COR-L47 (cell line): Measurements from ENCODE around the gene SEMA5B.
A peak's percentile ranks its signal among the peaks of the same experiment; 100 is the strongest.

Experiments used
- DNase-seq: peaks from one replicate; lab custom pipeline; 2025; lab: John Stamatoyannopoulos, UW

The SEMA5B gene, protein sequence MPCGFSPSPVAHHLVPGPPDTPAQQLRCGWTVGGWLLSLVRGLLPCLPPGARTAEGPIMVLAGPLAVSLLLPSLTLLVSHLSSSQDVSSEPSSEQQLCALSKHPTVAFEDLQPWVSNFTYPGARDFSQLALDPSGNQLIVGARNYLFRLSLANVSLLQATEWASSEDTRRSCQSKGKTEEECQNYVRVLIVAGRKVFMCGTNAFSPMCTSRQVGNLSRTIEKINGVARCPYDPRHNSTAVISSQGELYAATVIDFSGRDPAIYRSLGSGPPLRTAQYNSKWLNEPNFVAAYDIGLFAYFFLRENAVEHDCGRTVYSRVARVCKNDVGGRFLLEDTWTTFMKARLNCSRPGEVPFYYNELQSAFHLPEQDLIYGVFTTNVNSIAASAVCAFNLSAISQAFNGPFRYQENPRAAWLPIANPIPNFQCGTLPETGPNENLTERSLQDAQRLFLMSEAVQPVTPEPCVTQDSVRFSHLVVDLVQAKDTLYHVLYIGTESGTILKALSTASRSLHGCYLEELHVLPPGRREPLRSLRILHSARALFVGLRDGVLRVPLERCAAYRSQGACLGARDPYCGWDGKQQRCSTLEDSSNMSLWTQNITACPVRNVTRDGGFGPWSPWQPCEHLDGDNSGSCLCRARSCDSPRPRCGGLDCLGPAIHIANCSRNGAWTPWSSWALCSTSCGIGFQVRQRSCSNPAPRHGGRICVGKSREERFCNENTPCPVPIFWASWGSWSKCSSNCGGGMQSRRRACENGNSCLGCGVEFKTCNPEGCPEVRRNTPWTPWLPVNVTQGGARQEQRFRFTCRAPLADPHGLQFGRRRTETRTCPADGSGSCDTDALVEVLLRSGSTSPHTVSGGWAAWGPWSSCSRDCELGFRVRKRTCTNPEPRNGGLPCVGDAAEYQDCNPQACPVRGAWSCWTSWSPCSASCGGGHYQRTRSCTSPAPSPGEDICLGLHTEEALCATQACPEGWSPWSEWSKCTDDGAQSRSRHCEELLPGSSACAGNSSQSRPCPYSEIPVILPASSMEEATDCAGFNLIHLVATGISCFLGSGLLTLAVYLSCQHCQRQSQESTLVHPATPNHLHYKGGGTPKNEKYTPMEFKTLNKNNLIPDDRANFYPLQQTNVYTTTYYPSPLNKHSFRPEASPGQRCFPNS

DNA sequence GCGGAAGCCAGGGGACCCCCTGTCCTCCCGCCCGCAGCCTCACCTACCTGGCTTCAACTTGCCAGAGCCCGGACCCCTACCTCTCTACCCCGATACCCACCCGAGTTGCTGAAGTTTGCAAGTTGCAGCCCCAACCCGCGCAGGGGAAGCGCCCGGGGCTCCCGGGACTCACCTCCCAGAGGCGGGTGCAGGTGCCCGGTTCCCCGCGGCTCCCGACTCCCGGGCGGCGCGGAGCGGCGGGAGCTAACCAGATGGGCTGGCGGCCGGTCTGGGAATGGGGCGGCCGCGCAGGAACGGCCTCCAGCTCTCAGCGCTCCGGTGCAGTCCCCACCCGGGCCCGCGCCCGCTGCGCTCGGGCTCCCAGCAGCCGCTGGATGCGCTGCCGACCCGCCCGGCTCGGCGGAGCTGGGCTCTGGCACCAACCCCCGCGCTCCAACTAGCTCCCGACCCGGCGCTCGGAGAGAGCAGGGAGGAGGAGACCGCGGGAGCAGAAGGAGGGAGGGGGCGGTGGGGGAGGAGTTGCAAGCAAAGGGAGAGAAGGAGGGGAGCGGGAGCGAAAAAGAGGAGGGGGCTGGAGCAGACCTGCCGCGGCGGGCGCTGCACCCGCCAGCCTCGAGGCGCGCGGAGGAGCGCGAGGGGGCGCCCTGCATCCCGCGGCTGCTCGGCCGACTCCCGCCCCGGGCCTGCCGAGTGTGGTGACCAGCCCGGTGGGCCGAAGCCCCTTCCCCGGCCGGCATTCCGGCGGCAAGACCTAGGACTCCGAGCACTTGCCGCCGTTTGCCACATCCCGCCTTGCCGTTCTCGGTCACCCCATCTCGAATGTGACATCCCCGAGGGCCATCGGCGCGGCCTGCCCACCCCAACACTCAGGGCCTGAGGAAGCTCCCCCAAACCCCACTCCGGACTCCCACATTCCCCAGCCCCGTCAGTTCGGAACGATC lies at the start of gene SEMA5B:
SEMA5B (minus strand) TSS at position 472 of the 941 bp plus-strand sequence. CDS start 66,500 bp downstream, outside the sequence.
- peak; percentile 30 for DNase-seq

DNA sequence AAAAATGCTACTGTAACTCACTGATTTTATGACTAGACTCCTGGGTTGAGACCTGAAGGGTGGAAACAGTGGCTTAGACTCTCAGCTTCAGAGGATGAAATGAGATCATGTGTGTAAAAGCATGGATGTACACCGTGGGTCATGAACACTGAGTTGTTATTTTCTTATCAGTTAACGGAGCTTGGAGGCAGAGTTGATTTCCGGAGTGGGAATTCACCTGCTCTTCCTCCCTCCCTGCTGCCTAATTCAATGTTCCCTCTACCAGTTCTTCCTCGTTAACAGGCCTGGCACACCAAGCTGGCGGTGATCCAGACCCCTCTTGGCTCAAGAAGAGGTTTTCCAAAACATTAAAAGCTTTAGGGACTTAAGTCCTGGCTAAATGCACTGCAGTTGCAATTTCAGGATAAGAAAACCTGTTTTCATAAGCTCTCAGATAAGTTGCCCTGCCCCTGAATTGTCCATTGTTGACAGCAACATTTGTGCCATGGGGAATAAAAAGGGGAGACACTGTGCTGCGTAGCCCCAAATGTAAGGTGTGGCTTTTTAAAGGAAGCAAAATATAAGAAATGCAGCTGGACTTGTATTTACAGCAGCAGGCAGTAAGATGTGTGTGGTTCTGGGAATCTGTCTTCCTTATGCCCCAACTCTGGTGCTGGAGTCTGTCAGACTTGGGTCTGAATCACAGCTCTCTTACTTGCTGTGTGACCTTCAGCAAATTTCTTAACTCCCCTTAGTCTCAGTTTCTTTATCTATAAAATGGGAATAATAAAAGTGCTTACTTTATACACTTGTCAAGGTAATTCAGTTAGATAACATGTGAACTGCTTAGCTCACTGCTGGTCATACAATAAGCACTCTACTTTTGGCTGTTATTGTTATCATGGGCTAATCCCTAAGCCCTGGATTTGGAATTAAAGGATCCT lies 49.2 kb upstream of the SEMA5B start:
- peak; percentile 84 for DNase-seq

DNA sequence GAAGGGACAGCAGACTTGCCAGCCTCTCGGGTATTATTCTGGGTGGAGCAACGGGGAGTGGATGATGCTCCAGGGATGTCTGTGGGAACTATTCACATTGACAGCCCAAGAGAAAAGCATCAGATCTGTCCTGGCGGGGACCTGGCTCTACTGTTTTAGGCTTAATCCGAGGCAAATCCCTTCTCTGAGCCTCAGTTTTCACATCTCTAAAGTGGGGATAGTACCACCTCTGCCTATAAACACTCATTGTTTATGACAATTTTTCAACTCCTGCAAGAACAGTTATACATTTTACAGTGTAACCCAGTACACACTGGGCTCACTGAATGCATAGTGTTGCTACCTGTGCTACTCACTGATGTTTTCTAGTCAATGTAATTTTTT lies 48.5 kb upstream of the SEMA5B start:
- no peak for DNase-seq

DNA sequence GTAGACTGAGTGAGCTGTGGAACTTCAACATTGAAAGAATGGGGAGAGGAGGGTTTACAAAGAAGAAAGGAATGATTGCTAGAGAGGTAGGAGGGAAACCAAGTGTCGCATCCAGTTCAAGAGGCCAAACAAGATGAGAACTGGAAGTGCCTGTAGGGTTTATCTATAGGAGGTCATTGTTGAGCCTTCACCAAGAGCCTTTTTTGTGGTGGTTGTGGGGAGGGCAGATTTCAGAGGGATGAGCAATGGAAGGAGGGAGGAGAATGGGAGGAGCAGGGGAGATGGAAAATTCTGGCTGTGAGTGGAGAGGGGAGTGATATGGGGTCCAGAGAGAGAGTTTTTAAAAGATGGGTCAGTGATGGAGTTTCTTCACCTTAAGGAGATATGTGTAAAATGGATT lies 47.8 kb upstream of the SEMA5B start:
- DNase-seq: no peak

DNA sequence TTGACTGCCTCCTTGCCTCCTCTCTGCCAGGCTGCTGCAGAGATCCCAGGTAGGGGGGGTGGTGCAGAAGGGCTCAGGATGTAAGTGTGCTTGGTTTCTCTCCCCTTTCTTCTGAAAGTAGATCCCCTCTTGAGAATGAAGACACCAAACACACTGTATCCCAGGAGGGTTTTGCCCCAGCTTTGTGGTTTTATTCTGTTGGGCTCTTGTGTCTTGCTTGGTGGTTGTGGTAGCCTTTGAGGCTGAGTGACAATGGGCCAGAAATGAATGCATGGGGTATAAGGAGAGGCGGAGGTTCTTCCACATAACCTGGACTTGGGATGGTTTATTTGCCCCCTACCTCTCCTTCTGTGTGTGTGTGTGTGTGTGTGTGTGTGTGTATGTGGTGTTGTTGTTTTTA lies 45.0 kb upstream of the SEMA5B start:
- DNase-seq: no peak

DNA sequence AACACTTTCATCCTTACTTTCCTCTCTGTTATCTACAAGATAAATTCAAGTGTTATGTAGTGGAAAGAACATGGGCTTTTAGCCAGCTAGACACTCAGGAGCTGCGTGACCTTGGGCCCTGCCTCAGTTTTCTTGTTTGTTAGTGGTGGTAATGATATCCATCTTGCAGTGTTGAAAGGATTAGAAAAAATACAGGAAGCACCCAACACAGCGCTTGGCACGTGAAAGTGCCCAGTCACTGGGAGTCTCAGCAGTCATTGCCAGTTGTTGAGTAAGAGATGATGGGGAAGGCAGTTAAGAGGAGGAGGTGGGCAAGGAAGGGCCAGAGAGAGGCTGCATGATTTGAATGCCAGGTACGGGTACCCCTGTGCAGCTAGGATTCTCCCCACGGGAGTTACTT lies 44.6 kb upstream of the SEMA5B start:
- DNase-seq: no peak

DNA sequence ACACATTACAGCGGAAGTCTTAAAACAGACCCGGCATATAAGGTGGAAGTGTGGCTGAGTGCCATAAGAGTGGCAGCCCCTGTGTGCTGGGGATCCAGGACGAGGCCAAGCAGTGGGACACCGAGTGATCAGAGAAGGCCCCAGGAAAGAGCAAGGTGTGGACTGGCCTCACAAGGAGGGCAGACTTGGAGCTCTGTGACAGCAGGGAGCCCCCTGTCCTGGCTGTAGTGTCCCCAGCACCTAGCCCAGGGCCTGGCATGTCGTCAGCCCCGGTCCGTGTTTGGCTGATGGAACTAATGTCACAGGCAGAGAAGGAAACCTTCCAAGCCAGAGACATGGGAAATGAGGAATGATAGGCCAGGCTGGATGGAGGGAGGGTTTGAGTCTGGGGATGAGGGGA lies 44.0 kb upstream of the SEMA5B start:
- no peak for DNase-seq

DNA sequence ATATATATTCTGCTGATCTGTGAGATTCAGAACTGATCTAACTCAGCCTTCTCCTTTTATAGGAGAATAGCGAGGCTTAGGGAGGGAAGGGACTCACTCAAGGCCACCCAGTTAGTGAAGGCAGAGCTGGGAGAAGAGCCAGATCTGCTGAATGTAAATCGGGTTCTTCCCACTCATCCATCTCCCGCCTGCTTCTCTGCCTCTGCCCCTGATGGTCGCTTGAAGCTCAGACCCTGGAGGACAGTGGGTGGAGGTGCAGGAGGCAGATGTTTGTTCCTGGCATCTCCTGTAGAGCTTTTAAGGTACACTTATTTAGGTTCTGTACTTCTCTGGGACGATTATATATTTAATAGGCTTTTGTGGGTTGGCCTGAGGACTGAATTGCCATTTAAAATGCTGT lies 43.6 kb upstream of the SEMA5B start:
- DNase-seq: no peak

DNA sequence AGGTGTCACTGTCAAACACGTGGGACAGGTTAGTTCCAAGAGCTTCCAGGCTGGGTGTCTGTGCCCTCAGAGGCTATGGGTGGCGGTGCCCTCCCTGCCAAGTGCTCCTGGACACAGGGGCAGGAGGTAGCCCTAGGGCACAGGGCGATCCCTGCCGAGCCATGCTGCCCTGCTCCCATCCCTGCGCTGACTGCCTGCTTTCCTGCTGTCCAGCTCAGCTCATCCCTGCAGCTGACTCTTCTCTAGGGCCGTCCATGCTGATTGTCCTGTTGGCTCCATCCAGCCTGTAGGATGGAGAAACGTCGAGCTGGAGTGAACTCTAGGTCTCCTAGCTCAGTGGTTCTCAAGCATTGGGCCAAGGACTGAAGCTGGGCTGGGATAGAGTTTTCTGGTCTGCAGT lies 42.9 kb upstream of the SEMA5B start:
- DNase-seq: no peak

DNA sequence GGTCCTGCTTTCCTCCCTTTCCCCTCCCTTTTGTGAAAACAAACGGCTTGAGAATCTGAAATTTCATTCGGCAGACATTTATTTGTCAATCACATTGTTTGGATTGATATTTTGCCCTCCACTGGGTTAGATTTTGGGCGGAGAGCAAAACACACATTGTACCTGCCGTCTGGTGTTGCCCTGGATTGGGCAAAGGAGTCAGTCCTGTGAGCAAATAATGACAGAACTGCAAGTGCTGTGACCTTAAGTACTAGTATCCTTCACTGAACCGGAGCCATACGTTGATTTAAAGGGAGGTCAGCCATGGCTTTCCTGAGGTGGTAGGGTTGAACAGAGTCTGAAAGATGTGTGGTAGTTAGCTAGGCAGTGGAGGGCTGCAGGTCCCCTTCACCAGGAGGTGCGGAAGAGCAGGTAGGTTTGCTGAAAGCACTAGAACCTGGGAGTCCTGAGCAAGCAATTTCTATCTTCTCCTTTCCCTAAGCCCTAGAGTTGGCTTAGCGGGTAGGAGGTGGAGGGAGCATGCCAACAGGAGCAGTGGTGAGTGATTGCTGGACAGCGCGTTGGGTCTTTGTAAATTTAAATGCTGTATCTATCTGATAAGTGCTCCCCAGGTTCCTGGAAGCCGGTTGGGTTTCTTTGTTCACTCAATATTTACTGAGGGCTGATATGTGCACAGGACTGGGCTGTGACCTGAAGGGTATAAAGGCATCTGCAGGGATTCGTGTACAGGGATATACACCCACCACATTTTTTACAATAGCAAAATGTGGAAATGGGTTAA lies 41.2 kb upstream of the SEMA5B start:
- no peak for DNase-seq

DNA sequence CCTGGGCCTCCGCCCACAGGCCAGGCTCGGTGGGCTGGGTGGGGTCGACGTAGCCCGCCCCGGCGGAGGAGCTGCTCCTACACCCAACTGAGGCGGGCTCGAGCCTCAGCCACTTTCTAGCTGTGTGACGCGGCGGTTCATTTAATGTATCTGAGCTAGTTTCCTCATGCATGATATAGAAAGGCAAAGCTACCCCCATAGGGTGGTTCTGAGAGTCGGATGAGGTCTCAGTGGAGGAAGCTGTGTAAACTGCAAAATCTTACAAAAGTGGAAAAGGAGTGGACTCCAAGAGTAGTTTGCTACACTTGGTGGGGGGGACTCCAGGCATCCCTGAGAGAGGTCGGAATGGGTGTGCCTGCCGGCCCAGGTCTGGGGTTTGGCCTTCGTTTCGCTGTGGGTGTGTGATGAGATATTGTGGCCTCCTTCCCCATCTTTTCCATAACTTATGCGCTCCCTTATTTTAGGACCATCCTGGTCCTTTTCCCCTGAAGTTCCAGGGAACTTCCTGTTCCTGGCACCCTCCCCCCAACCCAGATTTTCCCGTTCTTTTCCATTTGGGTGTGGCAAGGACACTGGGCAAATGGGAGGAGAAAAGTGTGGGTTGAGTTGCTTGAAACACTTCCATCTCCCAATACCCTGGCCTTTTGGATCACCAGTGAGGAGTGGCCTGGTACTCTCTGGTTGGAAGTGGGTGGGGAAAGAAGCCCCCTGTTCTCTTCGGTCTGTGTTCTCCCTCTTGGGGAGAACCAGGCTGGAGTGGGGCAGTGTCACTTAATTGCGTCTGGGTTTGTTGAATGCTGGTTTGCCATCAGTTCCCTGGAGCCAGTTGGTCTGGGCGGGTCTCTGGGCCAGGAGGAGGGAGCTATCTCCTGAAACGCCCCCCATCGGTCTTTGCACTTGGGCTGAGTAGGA lies 40.4 kb upstream of the SEMA5B start:
- no peak for DNase-seq

DNA sequence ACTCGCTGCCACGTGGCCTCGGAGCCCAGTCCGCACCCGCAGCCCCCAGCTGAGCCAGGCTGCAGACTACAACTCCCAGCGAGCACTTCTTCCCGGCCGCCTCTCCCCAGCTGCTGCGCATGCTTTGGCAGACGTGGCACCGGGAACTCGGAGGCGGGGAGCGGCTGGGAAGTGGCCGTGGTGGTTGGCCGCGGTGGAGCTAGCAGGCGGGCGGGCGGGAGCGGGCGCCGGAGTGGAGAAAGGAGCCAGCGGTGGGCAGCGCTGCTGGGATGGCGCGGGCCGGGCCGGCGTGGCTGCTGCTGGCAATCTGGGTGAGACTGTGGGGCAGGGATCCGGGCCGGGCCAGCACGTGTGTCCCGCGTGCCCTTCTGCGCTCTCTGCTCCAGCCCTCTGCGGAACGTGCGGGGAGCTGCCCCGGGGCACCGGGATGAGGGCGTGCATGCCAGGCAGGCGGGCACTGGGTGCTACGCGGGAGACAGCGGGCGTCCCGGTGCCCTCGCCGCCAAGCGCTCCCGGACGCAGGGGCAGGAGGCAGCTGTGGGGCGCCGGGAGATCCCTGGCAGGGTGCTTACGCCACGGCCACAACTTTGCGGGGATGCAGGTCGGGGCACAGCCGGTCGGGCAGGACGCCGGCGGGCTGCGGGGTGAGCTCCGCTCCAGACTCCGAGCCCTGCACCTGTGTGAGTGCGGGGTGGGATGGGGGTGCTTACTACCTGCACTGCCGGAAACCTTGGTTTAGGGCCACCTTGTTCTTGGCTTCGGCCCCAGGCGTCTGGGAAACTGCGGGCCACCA lies 39.5 kb upstream of the SEMA5B start, which contains the start of gene PDIA5:
PDIA5 (plus strand) TSS at position 130 of the 793 bp plus-strand sequence; CDS start at position 270, 140 bp downstream.
- peak; percentile 94 for DNase-seq

DNA sequence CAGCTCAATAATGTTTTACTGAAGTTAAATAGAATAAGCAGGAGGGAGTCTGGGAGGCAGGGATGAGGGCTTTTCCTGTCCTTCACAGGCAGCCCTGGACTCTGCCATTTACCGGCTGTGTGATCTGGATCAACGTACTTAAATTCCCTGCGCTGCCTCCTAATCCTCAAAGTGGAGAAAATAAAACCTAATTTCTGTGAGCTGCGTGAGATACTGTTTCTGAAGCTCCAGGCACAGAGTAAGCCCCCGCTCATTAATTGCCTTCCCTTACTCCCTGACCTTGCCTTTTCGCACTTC lies 39.0 kb upstream of the SEMA5B start:
- DNase-seq: no peak

DNA sequence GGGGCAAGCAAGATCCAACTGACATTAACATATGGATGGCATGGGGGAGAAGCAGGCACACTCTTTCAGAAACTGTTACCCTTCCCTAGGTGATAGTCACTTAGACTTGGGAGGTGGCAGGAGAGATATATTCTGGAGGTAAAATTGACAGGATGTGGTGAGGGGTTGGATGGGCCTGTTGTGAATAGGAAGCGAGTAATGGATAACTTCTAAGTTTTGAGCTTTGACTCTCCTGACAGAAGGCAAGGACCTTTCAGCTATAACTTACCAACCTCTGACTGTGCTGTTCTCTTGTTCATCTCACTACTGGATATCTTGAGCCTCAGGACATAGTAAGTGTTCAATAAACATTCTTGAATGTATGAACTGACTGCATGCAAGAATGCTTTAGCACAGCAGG lies 37.4 kb upstream of the SEMA5B start:
- DNase-seq: no peak

DNA sequence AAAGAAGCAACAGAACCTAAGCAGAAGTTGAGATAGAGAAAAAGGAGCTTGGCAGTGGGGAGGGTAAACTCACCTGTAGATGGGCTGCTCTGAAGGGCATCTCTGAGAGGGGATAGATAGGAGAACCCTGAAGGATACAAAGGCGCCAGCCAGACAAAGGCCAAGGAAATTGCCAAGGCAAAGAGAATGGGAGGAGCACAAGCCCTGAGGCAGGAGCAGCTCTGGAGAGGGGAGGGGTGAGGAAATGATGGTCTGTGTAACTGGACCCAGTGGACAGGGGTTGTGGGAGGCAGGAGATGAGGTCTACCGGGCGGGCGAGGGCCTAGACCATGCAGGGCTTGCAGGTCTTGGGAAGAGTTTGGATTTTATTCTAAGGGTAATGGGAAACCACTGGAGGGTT lies 36.9 kb upstream of the SEMA5B start:
- no peak for DNase-seq

DNA sequence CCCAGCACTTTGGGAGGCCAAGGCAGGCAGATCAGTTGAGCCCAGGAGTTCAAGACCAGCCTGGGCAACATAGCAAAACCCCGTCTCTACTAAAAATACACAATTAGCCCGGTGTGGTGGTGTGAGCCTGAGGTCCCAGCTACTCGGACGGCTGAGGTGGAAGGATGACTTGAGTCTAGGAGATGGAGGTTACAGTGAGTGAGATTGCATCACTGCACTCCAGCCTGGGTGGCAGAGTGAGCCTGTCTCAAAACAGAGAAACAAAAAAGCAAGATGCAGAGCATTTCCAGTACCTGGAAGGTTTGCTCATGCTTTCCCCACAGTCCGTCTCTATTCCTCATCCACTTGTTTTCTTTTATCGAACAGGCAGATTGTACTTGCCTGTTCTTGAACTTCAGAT lies 35.5 kb upstream of the SEMA5B start:
- DNase-seq: no peak

DNA sequence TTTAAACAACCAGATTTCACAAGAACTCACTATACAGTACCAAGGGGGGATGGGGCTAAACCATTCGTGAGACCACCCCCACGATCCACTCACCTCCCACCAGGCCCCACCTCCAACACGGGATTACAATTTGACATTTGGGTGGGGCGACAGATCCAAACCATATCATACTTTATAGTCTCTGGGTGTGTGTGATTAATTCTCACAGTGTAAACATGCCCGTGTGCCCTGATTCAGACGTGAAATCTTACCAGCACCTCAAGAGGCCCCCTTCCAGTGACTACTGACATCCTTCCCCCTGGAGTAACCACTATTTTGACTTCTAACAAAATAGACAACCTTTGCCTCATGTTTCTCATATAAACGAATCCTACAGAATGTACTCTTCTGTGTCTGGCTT lies 34.3 kb upstream of the SEMA5B start:
- no peak for DNase-seq

DNA sequence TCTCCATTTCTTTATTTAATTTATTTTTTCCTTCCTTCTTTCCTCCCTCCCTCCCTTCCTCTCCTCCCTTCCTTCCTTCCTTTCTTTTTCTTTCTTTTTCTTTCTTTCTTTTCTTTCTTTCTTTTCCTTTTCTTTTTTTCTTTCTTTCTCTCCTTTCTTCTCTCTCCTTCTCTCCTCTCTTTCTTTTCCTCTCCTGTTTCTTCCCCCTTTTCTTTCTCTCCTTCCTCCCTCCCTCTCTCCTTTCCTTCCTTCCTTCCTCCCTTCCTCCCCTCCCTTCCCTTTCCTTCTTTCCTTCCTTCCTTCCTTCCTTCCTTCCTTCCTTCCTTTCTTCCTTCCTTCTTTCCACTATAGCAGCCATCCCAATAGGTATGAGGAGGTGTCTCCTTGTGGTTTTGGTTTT lies 32.5 kb upstream of the SEMA5B start:
- no peak for DNase-seq
